Stimulated activated naive B cell treated with anti-CD40 and anti-IgM and Interleukin-4, amounts not matched to agents 10 μg/mL and 1 μg/mL and 100 μg/mL, for 72 hours (primary cell): ENCODE results near the gene WDR81.
A peak's percentile ranks its signal among the peaks of the same experiment; 100 is the strongest.

Source experiments
- ATAC-seq, 2 donors: fragments of 150-1000 bp; cut with Tn5 transposase; replicated peaks; 2 replicates each; pipeline ENCODE4 v1.10.0; 2021; ENCODE audit warnings: moderate library complexity in 1 of 2
- DNase-seq: peaks from one replicate; pipeline ENCODE4 v3.0.0; 2021
- H3K27ac Mint-ChIP-seq: one replicate; pipeline ENCODE4 v1.8.0; 2022; ENCODE audit warnings: mild to moderate bottlenecking, mixed read lengths
- H3K27me3 Mint-ChIP-seq, 2 donors: one replicate each; pipeline ENCODE4 v1.8.0; 2022; ENCODE audit warnings: mixed read lengths in 2 of 2
- H3K36me3 Mint-ChIP-seq, 2 donors: one replicate each; pipeline ENCODE4 v1.8.0; 2022; ENCODE audit warnings: mixed read lengths in 2 of 2, mild to moderate bottlenecking in 1 of 2
- H3K4me1 Mint-ChIP-seq, 2 donors: one replicate each; pipeline ENCODE4 v1.8.0; 2022; ENCODE audit warnings: mixed read lengths in 2 of 2, mild to moderate bottlenecking in 1 of 2
- H3K4me3 Mint-ChIP-seq, 2 donors: one replicate each; pipeline ENCODE4 v1.8.0; 2022; ENCODE audit warnings: mild to moderate bottlenecking in 2 of 2, mixed read lengths in 2 of 2, moderate library complexity in 1 of 2
- H3K9me3 Mint-ChIP-seq, 2 donors: one replicate each; pipeline ENCODE4 v1.8.0; 2022; ENCODE audit warnings: mixed read lengths in 2 of 2, mild to moderate bottlenecking in 1 of 2

The WDR81 gene

DNA sequence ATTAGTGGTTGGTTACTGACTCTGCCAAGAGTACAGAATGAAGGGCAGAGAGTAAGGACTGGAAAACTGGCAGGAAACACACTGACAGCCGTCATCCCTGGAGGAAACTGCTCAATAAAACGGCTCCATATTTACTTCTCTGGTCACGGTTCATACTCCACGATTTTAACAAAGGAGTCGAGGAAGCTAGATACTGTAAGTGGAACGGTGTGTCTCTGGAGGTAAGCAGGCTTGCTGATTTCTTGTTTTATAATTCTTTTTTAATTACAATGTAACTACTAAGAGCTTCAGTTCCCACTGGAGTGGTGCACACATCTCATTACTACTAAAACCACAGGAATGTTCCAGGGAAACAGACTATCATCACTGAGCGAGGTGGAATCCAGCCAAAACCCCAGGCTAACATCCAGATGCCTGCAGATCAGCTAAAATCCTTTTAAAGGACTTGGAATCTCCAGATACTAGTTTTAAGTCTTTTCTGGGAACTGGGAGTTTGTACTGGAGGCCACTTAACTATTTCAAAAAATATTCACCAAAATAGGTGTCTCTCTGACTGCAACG is 55.1 kb downstream of the WDR81 start:
- peaks cover 22 to 27% of the 10 kb centered on the region in 2 donors for H3K4me1 Mint-ChIP-seq
- no peak for ATAC-seq
- no peaks in the 10 kb centered on the region for H3K9me3 Mint-ChIP-seq
- no peak overlapping the region for H3K4me3 Mint-ChIP-seq
- H3K27ac Mint-ChIP-seq, result no peak overlapping the region
- H3K36me3 Mint-ChIP-seq, result peaks cover 20 to 33% of the 10 kb centered on the region in 2 donors
- no peak for DNase-seq
- H3K27me3 Mint-ChIP-seq, result no peaks in the 10 kb centered on the region

DNA sequence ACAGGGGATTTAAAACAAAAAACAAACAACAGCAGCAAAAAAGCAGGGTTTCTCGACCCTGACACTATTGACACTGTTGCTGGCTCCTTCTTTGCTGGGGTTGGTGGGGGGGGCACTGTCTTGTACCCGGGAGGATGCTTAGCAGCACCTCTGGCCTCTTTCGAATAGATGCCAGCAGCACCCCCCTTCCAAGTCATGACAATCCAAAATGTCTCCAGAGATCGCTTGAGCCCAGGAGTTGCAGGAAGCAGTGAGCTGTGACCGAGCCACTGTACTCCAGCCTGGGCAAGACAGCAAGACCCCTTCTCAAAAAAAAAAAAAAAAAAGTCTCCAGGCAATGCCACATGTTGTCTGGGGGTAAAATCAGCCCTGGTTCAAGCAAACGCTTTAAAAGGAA is 57.7 kb downstream of the WDR81 start:
- Mint-ChIP-seq H3K36me3 (peaks cover 19 to 36% of the 10 kb centered on the region in 2 donors), H3K9me3 (no peaks in the 10 kb centered on the region)

DNA sequence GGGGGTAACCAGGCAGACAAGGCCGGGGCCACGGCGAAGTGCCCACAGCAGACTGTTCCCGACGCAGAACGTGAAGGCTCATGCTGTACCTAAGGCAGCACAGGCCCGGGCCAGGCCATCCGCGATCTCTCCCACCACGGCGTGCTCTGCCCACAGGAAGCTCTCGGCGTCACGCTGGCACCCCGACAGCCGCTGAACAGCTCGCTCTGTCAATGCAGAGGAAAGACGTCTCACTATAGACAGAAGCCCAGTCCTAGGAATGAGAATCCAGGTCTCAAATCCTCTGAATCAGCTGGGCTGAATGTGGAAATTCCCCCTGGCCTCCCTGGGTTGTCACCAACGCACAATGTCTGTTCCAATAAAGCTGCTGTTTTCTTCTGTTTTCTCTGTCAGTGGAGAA is 58.8 kb downstream of the WDR81 start:
- Mint-ChIP-seq H3K9me3 (no peaks in the 10 kb centered on the region), H3K27ac (peak overlapping the region; percentile 90), H3K27me3 (no peaks in the 10 kb centered on the region), H3K4me3 (peak overlapping the region; percentile 59 to 66), H3K36me3 (peaks cover 19 to 35% of the 10 kb centered on the region in 2 donors), H3K4me1 (peaks cover 22 to 27% of the 10 kb centered on the region in 2 donors)
- DNase-seq (no peak), ATAC-seq (peak; percentile 46 to 51)

More for the DNA sequence above, 57.7 kb downstream of the WDR81 start:
- Mint-ChIP-seq H3K27ac (peak overlapping the region; percentile 90), H3K4me1 (peaks cover 22 to 27% of the 10 kb centered on the region in 2 donors), H3K4me3 (peak overlapping the region in 1 of 2 donors; percentile 66), H3K27me3 (no peaks in the 10 kb centered on the region)
- DNase-seq, result no peak
- ATAC-seq, result no peak

DNA sequence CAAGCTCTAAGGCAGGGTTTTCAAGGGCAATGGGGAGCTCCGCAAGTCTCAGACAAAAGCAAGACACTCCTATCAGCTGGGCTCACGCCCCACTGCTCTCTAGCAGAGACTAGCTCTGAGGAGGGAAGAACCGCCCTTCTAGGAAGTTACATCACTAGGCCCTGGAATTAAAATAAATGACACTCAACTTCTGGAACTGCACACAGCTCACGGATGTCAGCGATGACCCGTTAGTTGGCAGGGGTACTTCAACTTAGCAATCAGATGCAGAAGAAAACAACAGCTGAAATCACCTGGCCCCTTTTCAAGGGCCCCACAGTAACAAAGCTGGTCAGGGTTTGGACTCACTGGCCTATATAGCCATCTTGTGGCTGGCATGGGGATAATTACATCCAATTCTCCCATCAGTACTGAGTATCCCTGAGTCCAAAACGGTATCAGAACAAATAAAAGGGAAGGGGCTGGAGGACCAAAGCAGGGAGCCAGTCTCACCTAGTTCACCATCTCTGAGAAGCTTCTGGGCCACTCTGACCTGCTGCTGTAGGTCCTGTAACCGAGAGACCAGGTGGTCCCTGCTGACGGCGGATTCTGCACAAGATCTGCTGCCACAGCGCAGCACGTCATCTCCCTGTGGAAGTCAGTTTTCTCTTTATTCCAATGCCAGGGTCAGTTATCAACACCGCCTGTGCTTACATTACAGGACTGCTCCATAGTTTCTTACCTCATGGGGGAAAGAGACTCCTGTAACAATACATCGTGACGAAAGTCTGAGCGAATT is 59.5 kb downstream of the WDR81 start:
- peak overlapping the region; percentile 90 for H3K27ac Mint-ChIP-seq
- peaks cover 19 to 35% of the 10 kb centered on the region in 2 donors for H3K36me3 Mint-ChIP-seq
- peak overlapping the region; percentile 37 to 66 for H3K4me3 Mint-ChIP-seq
- peaks cover 22 to 27% of the 10 kb centered on the region in 2 donors for H3K4me1 Mint-ChIP-seq
- H3K27me3 Mint-ChIP-seq, result no peaks in the 10 kb centered on the region
- peak; percentile 40 for DNase-seq
- ATAC-seq, result peak; percentile 91 to 94
- no peaks in the 10 kb centered on the region for H3K9me3 Mint-ChIP-seq

DNA sequence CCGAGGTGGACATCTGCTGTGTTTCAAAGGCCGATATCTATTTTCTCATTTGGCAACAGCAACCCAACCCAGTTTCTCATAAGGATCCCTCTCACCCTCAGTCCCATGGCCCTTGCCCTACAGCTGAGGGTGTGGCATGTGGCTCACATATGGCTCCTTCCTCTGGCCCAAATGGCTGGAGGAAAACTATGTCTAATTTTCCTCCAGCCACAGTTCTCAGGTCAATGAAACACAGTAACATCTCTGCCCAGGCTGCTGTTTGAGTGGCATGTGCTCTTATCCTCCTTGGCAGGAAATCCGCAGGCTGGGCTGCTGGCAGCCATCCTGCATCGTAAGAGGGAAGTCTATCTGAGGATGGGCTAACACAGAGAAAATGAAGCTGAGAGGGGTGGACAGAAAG is 61.4 kb downstream of the WDR81 start:
- H3K27me3 Mint-ChIP-seq, result no peaks in the 10 kb centered on the region
- ATAC-seq, result no peak
- no peaks in the 10 kb centered on the region for H3K9me3 Mint-ChIP-seq
- DNase-seq, result no peak
- H3K27ac Mint-ChIP-seq, result peak overlapping the region; percentile 60
- H3K4me1 Mint-ChIP-seq, result peaks cover 22 to 27% of the 10 kb centered on the region in 2 donors
- H3K36me3 Mint-ChIP-seq, result peaks cover 16 to 35% of the 10 kb centered on the region in 2 donors
- no peak overlapping the region for H3K4me3 Mint-ChIP-seq

DNA sequence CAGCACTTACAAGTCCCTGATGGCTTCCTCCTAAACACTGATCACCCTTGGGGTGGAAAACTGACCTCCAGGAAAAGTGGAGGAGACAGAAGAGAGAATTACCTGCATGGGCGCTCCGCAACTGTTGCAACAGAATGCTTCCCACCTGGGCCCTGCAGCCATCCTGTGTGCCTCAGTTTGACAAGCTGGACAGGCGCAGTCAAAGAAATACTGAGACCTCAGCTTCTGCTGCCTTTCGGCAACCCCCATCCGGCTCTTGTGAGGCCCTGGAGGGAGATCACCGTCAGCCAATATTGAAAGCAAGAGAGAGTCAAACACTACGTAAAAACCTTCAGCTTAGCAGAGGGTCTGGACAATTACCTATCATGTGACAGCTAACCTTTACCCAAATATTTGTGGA is 62.2 kb downstream of the WDR81 start:
- Mint-ChIP-seq H3K27ac (no peak overlapping the region), H3K36me3 (peaks cover 16 to 35% of the 10 kb centered on the region in 2 donors), H3K4me1 (peaks cover 22 to 27% of the 10 kb centered on the region in 2 donors), H3K4me3 (no peak overlapping the region), H3K9me3 (no peaks in the 10 kb centered on the region), H3K27me3 (no peaks in the 10 kb centered on the region)
- DNase-seq, result no peak
- no peak for ATAC-seq

DNA sequence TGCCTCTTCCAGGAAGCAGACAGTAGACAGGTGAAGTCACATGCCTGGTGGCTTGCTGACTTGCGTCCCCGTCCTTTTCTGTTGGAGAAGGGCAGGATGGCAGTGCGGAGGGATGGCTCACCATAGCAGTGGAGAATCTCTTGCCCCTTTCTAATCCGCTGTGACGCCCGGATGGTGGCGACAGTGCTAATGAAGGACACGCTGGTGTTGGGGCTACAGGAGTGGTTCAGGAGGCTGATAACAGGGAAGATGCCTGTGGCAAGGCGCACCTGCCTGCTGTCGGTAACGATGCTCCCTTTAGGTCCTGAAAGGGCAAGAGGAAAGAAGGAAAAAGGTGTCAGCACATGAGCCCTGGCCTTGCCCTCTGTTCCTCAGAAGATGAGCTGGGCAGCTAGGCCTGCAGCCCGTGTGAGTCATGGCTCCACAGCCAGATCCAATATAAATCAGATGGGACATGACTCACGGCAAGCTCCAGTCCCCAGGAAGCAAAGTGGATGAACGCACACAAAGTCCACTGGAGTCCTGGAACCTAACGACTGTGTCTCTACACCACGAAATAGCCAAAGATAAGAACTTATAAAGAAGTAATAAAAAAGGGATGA is 62.9 kb downstream of the WDR81 start:
- Mint-ChIP-seq H3K36me3 (peaks cover 9 to 29% of the 10 kb centered on the region in 2 donors), H3K4me3 (no peak overlapping the region), H3K9me3 (no peaks in the 10 kb centered on the region), H3K27ac (no peak overlapping the region), H3K4me1 (peaks cover 18 to 20% of the 10 kb centered on the region in 2 donors), H3K27me3 (no peaks in the 10 kb centered on the region)
- no peak for DNase-seq
- no peak for ATAC-seq
